ENCODE measurements around the gene PALLD. TPM values are rescaled to one million over a fixed set of nuclear protein-coding genes. Genes with fewer than 3 reads are reported as not detected.
"Not testable (repeated sequence)": the region's sequence is repeated elsewhere in the genome, so short reads cannot be mapped to it uniquely, and the experiment has no call there.

PALLD gene
- total RNA-seq, 3 donors from 2014 or later, result 0.94 to 2.4 (median 1.2) TPM

DNA sequence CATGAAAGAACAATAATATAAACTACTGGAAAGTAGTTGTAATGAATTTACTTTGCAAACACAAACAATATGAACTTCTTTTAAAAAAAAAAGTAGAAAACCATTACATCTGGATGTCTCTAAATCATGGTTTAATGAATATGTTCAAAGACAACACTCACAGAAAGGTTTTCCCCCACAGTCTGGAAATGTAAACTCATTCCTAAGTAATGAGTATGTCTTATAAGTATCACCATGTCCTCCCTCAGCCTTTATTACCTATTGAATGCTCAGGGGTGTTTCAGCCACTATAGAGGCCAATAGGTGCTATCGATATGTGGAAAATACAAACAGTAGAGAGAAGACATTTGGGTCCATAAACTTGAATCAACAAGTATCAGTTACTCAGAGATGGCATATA lies 186.7 kb downstream of the PALLD start:
- H3K36me3 Mint-ChIP-seq (ENCODE audit: insufficient read depth), result no peaks in the 10 kb centered on the region
- no peaks in the 10 kb centered on the region for H3K9me3 Mint-ChIP-seq
- peaks cover 2% of the 10 kb centered on the region for H3K27me3 Mint-ChIP-seq (ENCODE audit: low read depth)
- no peaks in the 10 kb centered on the region for H3K4me1 Mint-ChIP-seq (ENCODE audit: low read depth)
- DNase-seq (no peak), ATAC-seq (no peak)
- no peak overlapping the region for H3K4me3 Mint-ChIP-seq

GRCh38 chr4:168685136-168685809 lies 188.4 kb downstream of the PALLD start:
- ATAC-seq, result no peak
- Mint-ChIP-seq H3K36me3 (ENCODE audit: insufficient read depth) (no peaks in the 10 kb centered on the region), H3K27me3 (ENCODE audit: low read depth) (peaks cover 4% of the 10 kb centered on the region), H3K4me3 (no peak overlapping the region), H3K4me1 (ENCODE audit: low read depth) (no peaks in the 10 kb centered on the region), H3K9me3 (no peaks in the 10 kb centered on the region)
- no peak for DNase-seq

DNA sequence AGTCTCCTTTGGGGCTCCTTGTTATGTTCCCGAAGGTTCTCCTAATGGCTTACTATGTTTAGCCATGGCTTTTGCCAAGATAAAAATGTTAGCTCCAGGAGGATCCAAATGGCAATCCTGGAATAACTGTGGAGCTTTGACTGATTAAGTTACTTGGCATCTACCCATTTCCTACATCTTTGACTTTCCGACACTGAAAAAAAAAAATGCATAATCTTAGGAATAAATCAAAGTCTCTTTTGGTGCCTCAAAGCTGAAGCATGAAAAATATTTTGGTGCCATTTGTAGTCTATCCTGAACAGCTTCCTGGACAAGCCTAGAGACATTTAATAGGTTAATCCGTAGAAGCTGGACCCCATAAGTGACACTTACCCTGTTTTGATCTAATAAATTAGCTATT lies 191.7 kb downstream of the PALLD start:
- H3K9me3 Mint-ChIP-seq, result no peaks in the 10 kb centered on the region
- no peak for DNase-seq
- H3K4me3 Mint-ChIP-seq, result no peak overlapping the region
- H3K27me3 Mint-ChIP-seq (ENCODE audit: low read depth), result peaks cover 4% of the 10 kb centered on the region
- no peak for ATAC-seq
- H3K36me3 Mint-ChIP-seq (ENCODE audit: insufficient read depth), result no peaks in the 10 kb centered on the region
- H3K4me1 Mint-ChIP-seq (ENCODE audit: low read depth), result no peaks in the 10 kb centered on the region

DNA sequence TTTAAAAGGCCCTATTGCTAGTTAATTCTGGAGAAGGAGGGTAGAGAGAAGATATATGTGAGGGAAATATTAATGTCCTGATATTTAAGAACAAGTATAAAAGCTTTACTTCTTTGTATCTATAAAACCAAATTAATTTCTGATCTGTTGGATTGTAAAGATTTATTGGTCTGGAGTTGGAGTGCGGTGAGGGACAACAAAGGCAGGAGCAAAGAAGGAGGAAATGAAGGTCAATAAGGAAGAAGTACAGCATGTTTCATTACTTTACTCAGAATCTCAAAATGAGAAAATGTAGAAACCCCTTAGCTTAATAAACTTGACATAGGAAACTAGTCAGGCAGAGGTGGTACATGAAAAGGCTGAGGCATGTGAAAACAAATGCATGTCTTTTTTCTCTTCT lies 192.9 kb downstream of the PALLD start:
- H3K4me1 Mint-ChIP-seq (ENCODE audit: low read depth), result no peaks in the 10 kb centered on the region
- no peaks in the 10 kb centered on the region for H3K36me3 Mint-ChIP-seq (ENCODE audit: insufficient read depth)
- no peak overlapping the region for H3K4me3 Mint-ChIP-seq
- H3K27me3 Mint-ChIP-seq (ENCODE audit: low read depth), result peaks cover 4% of the 10 kb centered on the region
- DNase-seq (no peak), ATAC-seq (no peak)
- H3K9me3 Mint-ChIP-seq, result no peaks in the 10 kb centered on the region

DNA sequence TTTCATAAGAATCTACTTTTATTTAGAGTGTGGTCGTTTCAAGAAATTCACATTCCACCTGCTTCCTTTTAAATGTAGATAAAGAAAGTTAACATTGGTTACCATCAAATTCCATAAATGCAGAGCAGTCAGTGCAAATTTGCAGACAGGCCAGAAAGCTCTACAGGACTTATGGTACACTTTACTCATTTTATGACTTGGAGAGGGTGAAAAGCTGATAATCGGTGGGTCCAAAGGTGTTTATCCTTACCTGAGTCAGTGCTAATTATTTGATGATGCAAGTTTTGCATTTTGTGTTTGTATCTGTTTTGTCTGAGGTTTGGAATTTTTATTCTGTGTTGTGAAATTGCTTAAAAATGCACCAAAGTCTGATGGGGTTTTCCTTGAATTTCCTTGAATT lies 193.3 kb downstream of the PALLD start:
- H3K4me1 Mint-ChIP-seq (ENCODE audit: low read depth), result no peaks in the 10 kb centered on the region

GRCh38 chr4:168691631-168692369 lies 194.9 kb downstream of the PALLD start:
- no peak for ATAC-seq

More for the DNA sequence above, 193.3 kb downstream of the PALLD start:
- Mint-ChIP-seq H3K36me3 (ENCODE audit: insufficient read depth) (no peaks in the 10 kb centered on the region), H3K4me3 (no peak overlapping the region), H3K9me3 (no peaks in the 10 kb centered on the region), H3K27me3 (ENCODE audit: low read depth) (peaks cover 4% of the 10 kb centered on the region)
- no peak for DNase-seq
- no peak for ATAC-seq

GRCh38 chr4:168693750-168694490 lies 197.1 kb downstream of the PALLD start:
- Mint-ChIP-seq H3K4me1 (ENCODE audit: low read depth) (no peaks in the 10 kb centered on the region), H3K36me3 (ENCODE audit: insufficient read depth) (no peaks in the 10 kb centered on the region), H3K27me3 (ENCODE audit: low read depth) (peaks cover 5% of the 10 kb centered on the region), H3K4me3 (no peak overlapping the region), H3K9me3 (no peaks in the 10 kb centered on the region)
- no peak for ATAC-seq
- no peak for DNase-seq

More at GRCh38 chr4:168691631-168692369, 194.9 kb downstream of the PALLD start:
- Mint-ChIP-seq H3K4me1 (ENCODE audit: low read depth) (no peaks in the 10 kb centered on the region), H3K36me3 (ENCODE audit: insufficient read depth) (no peaks in the 10 kb centered on the region), H3K27me3 (ENCODE audit: low read depth) (peaks cover 2% of the 10 kb centered on the region), H3K9me3 (no peaks in the 10 kb centered on the region), H3K4me3 (no peak overlapping the region)
- no peak for DNase-seq

DNA sequence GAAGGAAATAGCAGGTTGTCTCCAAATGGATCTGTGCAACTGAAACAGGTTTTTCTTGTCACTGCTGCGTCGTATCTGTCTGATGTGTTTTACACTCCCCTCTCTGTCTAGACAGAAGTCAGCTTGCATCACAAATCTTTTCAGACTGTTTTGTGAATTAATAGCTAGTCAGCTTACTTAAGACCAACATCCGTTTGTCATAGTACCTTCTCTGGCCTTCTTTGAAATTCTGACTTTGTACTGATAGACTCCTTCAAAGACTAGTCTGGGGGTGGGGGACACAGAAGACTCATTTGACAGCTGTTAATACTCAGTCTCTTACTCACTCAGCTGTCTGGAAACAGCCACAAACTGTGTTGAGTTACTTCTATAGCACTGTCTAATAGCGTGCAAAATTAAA lies 197.8 kb downstream of the PALLD start:
- H3K4me1 Mint-ChIP-seq (ENCODE audit: low read depth), result no peaks in the 10 kb centered on the region
- DNase-seq (no peak), ATAC-seq (no peak)
- H3K4me3 Mint-ChIP-seq, result no peak overlapping the region
- peaks cover 5% of the 10 kb centered on the region for H3K27me3 Mint-ChIP-seq (ENCODE audit: low read depth)
- H3K9me3 Mint-ChIP-seq, result no peaks in the 10 kb centered on the region
- no peaks in the 10 kb centered on the region for H3K36me3 Mint-ChIP-seq (ENCODE audit: insufficient read depth)

DNA sequence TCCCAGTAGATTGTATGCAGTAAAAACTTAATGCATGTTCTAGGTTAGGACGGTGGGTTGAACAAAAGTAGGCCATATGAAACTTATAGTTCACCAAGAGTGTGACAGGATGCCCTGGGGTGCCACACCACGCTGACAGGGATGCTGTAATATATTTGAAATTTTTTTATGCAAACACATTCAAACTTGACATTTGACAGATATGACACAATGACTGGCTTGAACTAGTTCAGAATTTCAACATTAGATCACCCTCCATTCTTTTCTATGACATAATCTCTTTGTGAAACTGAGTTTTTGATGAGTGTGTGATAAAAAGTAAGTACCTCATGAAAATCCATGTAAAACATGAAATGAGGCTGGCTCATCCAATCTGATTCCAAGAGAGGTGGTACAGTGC lies 198.4 kb downstream of the PALLD start:
- ATAC-seq (no peak), DNase-seq (no peak)
- no peaks in the 10 kb centered on the region for H3K36me3 Mint-ChIP-seq (ENCODE audit: insufficient read depth)
- H3K9me3 Mint-ChIP-seq, result no peaks in the 10 kb centered on the region
- no peak overlapping the region for H3K4me3 Mint-ChIP-seq
- peaks cover 3% of the 10 kb centered on the region for H3K27me3 Mint-ChIP-seq (ENCODE audit: low read depth)
- no peaks in the 10 kb centered on the region for H3K4me1 Mint-ChIP-seq (ENCODE audit: low read depth)

DNA sequence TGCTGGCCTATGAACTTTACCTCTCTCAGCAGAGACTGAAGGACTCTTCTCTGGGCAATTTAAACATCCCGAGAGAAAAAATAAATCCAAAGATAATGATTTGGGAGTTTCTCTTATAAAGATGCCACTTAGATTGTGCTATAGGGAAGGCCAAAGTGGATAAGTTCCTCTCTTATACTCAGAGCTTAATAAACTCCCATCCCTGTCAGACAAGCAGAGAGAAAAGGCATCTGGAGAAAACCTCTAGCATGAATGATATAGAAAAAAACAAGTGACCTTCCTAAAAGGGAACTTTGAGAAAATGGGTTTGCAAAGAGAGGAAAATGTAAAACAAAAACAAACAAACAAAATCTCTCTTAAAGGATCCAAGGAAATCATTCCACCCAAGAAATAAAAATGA lies 199.4 kb downstream of the PALLD start:
- Mint-ChIP-seq H3K27me3 (ENCODE audit: low read depth) (peaks cover 3% of the 10 kb centered on the region), H3K4me3 (no peak overlapping the region), H3K4me1 (ENCODE audit: low read depth) (no peaks in the 10 kb centered on the region), H3K36me3 (ENCODE audit: insufficient read depth) (no peaks in the 10 kb centered on the region), H3K9me3 (no peaks in the 10 kb centered on the region)
- no peak for ATAC-seq
- DNase-seq, result no peak

DNA sequence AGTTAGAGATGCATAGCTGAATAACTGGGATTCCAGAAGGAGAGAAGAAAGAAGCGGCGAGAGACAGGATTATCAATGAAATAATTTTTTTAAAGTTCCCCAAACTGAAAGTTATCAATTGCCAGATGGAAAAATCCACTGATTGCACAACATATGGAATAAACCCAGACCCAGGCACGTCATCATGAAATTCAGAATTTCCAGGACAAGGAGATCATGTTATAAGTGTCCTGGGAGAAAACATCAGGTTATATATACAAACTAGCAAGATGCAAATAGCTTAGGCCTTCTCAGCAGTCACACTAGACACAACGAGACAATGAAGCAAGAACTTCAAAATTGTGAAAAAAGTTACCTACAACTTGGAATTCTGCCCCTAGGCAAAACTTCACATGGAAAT lies 200.0 kb downstream of the PALLD start:
- Mint-ChIP-seq H3K4me1 (ENCODE audit: low read depth) (no peaks in the 10 kb centered on the region), H3K36me3 (ENCODE audit: insufficient read depth) (no peaks in the 10 kb centered on the region), H3K9me3 (no peaks in the 10 kb centered on the region), H3K4me3 (no peak overlapping the region), H3K27me3 (ENCODE audit: low read depth) (peaks cover 3% of the 10 kb centered on the region)
- ATAC-seq, result no peak
- no peak for DNase-seq

DNA sequence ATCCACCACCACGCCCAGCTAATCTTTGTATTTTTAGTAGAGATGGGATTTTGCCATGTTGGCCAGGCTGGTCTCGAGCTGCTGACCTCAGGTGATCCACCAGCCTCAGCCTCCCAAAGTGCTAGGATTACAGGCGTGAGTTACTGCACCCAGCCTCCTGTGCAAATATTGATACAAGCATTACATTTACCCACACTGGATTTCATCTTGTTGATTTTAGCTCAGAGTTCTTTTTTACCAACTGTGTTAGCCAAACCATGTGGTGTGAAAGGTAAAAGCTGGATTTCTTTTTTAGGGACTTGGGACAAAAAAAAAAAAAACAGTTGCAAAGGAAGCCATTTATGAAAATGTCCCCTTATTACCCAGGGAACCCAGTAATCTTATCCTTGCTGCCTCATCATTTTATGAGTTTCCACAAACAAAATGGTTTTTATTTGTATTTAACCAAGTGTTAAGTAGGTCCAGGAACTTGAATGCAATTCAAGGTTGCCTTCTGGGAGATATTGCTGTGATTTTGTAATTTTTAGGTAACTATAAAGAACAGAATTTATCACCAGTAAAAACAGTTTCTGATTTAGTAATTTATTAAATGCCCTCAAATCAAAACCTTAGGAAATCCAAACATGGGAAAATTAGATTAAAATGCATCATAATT lies 202.5 kb downstream of the PALLD start:
- DNase-seq, result no peak
- ATAC-seq, result no peak
- no peak overlapping the region for H3K4me3 Mint-ChIP-seq
- H3K36me3 Mint-ChIP-seq (ENCODE audit: insufficient read depth), result no peaks in the 10 kb centered on the region
- no peaks in the 10 kb centered on the region for H3K9me3 Mint-ChIP-seq
- H3K27me3 Mint-ChIP-seq (ENCODE audit: low read depth), result peaks cover 5% of the 10 kb centered on the region
- no peaks in the 10 kb centered on the region for H3K4me1 Mint-ChIP-seq (ENCODE audit: low read depth)

DNA sequence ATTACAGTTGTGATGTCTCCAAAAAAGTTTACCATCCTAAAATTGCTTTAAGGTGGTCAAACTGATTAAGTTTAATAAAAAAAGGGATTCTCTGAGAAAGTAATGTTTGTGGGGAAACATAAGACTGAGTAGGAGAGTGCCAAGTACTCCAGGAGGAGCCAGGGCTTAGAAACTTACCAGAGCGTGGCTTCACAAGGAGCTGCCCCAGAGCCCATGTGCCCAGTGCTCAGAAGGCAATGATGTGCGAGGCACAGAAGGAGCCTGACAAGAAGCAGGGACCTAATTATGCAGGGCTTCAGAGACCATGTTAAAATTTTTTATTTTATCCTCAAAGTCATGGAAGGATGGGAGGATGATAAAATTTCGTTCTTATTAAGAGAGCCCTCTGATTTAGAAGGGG lies 204.2 kb downstream of the PALLD start:
- no peak for DNase-seq
- no peak overlapping the region for H3K4me3 Mint-ChIP-seq
- no peaks in the 10 kb centered on the region for H3K9me3 Mint-ChIP-seq
- no peak for ATAC-seq
- peaks cover 5% of the 10 kb centered on the region for H3K27me3 Mint-ChIP-seq (ENCODE audit: low read depth)
- H3K36me3 Mint-ChIP-seq (ENCODE audit: insufficient read depth), result no peaks in the 10 kb centered on the region
- no peaks in the 10 kb centered on the region for H3K4me1 Mint-ChIP-seq (ENCODE audit: low read depth)

DNA sequence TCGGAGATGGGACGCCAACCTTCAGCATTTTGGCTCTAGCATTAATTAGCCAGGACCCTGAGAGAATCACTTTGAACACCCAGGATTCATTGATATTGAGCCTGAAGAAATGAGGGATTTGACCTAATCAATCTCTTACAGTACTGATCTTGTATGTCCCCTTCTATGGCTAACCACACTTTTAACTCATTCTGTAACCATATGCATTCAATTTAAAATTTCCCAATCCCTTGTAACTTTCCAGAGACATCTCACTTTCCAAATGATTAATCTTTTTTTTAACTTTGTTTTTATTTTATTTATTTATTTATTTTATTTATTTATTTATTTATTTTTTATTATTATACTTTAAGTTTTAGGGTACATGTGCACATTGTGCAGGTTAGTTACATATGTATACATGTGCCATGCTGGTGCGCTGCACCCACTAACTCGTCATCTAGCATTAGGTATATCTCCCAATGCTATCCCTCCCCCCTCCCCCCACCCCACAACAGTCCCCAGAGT lies 205.8 kb downstream of the PALLD start:
- not testable (repeated sequence) for DNase-seq; H3K4me1 Mint-ChIP-seq (ENCODE audit: low read depth); ATAC-seq; H3K36me3 Mint-ChIP-seq (ENCODE audit: insufficient read depth); H3K9me3 Mint-ChIP-seq; H3K4me3 Mint-ChIP-seq; H3K27me3 Mint-ChIP-seq (ENCODE audit: low read depth)
